MM.1S (cell line): ENCODE results near the gene RNASEH2A.

Source experiments
- EZH2 ChIP-seq: fragments of 300-600 bp; sonication (generic); optimal IDR thresholded peaks from 2 replicates; pipeline ENCODE3; 2017; ENCODE audit warnings: low read depth, mild to moderate bottlenecking, antibody characterized with exemption, low read length, mixed read lengths
- EZH2phosphoT487 ChIP-seq: fragments of 300-600 bp; sonication (generic); IDR thresholded peaks from 2 replicates; pipeline ENCODE4 v1.6.1; 2018; ENCODE audit warnings: antibody characterized with exemption, low read length
- TF ChIP-seq, protein P1 (sequence below): fragments of 300-600 bp; sonication (generic); IDR thresholded peaks from 2 replicates; pipeline ENCODE4 v1.5.1; 2016; ENCODE audit warnings: antibody characterized with exemption, low read length, mixed read lengths

DNA sequence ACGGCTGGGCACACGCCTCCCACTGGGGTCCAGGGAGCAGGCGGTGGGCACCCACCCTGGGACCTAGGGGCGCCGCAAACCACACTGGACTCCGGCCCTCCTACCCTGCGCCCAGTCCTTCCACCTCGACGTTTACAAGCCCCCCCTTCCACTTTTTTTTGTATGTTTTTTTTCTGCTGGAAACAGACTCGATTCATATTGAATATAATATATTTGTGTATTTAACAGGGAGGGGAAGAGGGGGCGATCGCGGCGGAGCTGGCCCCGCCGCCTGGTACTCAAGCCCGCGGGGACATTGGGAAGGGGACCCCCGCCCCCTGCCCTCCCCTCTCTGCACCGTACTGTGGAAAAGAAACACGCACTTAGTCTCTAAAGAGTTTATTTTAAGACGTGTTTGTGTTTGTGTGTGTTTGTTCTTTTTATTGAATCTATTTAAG lies 13.5 kb upstream of the RNASEH2A start:
- TF ChIP-seq, protein P1, sequence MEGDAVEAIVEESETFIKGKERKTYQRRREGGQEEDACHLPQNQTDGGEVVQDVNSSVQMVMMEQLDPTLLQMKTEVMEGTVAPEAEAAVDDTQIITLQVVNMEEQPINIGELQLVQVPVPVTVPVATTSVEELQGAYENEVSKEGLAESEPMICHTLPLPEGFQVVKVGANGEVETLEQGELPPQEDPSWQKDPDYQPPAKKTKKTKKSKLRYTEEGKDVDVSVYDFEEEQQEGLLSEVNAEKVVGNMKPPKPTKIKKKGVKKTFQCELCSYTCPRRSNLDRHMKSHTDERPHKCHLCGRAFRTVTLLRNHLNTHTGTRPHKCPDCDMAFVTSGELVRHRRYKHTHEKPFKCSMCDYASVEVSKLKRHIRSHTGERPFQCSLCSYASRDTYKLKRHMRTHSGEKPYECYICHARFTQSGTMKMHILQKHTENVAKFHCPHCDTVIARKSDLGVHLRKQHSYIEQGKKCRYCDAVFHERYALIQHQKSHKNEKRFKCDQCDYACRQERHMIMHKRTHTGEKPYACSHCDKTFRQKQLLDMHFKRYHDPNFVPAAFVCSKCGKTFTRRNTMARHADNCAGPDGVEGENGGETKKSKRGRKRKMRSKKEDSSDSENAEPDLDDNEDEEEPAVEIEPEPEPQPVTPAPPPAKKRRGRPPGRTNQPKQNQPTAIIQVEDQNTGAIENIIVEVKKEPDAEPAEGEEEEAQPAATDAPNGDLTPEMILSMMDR, result no peak
- TF ChIP-seq EZH2 (no peak), EZH2phosphoT487 (no peak)
